Daoy (cell line): ENCODE results near the gene C4BPA. TPM values are rescaled to one million over a fixed set of nuclear protein-coding genes. Genes with fewer than 3 reads are reported as not detected.

Experiments used
- DNase-seq: peaks from one replicate; pipeline ENCODE4 v3.0.0-alpha.2; 2015; ENCODE audit warnings: low read depth
- total RNA-seq: library from RNA; depleted of rRNA; stranded (reverse); fragments of >200 nt; shearing (Covaris generic); gene quantifications from 2 replicates; pipeline ENCODE4 v1.2.3, GENCODE V29; 2014; rRNA removed

C4BPA gene
- total RNA-seq, 1 experiment from 2014 or later, result not detected

- DNase-seq, result no peak
Observed at GRCh38 chr1:207191061-207191460, 87.0 kb downstream of the C4BPA start.

GRCh38 chr1:207191776-207192175 is 87.7 kb downstream of the C4BPA start:
- no peak for DNase-seq

GRCh38 chr1:207194197-207194596 is 90.2 kb downstream of the C4BPA start:
- DNase-seq, result no peak

Other genes starting within 250 kb of the C4BPA start
- not detected in 2 replicates for gene IL20, start 238.6 kb upstream of the C4BPA start, total RNA-seq
- 0.11 TPM in 1 of 2 replicates, not detected in the other for gene IL24, start 206.8 kb upstream of the C4BPA start, total RNA-seq
- 0.23 TPM in 1 of 2 replicates, not detected in the other for gene FCMR, start 182.3 kb upstream of the C4BPA start, total RNA-seq
- gene PIGR, start 157.8 kb upstream of the C4BPA start, total RNA-seq, result not detected in 2 replicates
- gene FCAMR, start 133.8 kb upstream of the C4BPA start, total RNA-seq, result not detected in 2 replicates
- gene C1orf116, start 71.5 kb upstream of the C4BPA start, total RNA-seq, result 0.11 TPM in 1 of 2 replicates, not detected in the other
- 4.5 and 7.0 TPM in 2 replicates for gene YOD1, start 53.0 kb upstream of the C4BPA start, total RNA-seq
- gene PFKFB2, start 51.0 kb upstream of the C4BPA start, total RNA-seq, result 2.1 and 2.2 TPM in 2 replicates
- gene C4BPB, start 15.4 kb upstream of the C4BPA start, total RNA-seq, result 0.29 TPM in 1 of 2 replicates, not detected in the other
- 37.7 and 37.9 TPM in 2 replicates for gene CD55, start 217.4 kb downstream of the C4BPA start, total RNA-seq